GM13976 (cell line): Measurements from ENCODE around the gene SELENOM.
"Not testable (repeated sequence)": the region's sequence is repeated elsewhere in the genome, so short reads cannot be mapped to it uniquely, and the experiment has no call there.

Source experiments
- DNase-seq: peaks from one replicate; pipeline ENCODE4 v3.0.0; 2012; ENCODE audit warnings: low spot score
- in situ Hi-C: fragments of 300-500 bp; cut with MboI; formaldehyde crosslinking; loops from one replicate; pipeline ENCODE4 v1.12.0; 2022; ENCODE audit warnings: low sequenced_read_pairs, mixed read lengths, inconsistent platforms; ENCODE audit not compliant: unreplicated experiment
- TF ChIP-seq, protein P1 (sequence below): IDR thresholded peaks from 2 replicates; pipeline ENCODE4 v1.5.1; 2012; ENCODE audit warnings: borderline replicate concordance, mild to moderate bottlenecking; ENCODE audit not compliant: insufficient read depth; ENCODE audit errors: extremely low read depth, missing control alignments, control extremely low read depth

The SELENOM gene

DNA sequence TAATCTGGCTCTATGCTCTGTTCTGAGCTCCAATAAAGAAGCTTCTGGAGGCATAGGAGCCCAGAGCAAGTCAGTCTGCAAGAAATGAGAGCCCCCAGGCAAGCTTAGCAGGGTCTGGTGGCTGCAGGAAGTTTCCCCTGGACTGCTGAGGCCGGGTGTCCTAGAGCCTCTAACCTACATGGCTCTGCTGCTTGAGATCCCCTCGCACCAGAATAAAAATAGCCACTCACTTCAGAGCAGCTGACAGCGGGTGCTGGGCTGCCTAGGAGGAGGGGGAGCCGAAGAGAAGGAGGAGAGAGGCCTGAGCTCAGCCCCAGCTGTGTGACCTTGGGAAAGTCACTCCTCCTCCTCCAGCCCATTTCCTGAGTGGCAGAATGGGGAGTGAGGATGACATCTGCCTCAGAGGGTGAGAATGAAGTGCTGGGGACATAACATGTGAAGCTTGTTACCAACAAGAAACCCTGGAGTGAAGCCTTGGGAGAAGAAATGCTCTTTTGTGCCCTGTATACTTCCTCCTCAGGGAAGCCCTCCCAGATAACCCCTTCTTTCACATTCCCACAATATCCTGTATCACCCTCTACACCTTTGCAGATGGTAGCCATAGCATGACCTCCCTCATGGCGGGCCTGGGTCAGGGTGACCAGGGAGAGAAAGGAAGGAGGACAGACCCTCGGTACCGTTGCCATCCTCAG is 11.8 kb upstream of the SELENOM start:
- TF ChIP-seq, protein P1, sequence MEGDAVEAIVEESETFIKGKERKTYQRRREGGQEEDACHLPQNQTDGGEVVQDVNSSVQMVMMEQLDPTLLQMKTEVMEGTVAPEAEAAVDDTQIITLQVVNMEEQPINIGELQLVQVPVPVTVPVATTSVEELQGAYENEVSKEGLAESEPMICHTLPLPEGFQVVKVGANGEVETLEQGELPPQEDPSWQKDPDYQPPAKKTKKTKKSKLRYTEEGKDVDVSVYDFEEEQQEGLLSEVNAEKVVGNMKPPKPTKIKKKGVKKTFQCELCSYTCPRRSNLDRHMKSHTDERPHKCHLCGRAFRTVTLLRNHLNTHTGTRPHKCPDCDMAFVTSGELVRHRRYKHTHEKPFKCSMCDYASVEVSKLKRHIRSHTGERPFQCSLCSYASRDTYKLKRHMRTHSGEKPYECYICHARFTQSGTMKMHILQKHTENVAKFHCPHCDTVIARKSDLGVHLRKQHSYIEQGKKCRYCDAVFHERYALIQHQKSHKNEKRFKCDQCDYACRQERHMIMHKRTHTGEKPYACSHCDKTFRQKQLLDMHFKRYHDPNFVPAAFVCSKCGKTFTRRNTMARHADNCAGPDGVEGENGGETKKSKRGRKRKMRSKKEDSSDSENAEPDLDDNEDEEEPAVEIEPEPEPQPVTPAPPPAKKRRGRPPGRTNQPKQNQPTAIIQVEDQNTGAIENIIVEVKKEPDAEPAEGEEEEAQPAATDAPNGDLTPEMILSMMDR: no peak
- DNase-seq: no peak
- in situ Hi-C loops: no loop called here

DNA sequence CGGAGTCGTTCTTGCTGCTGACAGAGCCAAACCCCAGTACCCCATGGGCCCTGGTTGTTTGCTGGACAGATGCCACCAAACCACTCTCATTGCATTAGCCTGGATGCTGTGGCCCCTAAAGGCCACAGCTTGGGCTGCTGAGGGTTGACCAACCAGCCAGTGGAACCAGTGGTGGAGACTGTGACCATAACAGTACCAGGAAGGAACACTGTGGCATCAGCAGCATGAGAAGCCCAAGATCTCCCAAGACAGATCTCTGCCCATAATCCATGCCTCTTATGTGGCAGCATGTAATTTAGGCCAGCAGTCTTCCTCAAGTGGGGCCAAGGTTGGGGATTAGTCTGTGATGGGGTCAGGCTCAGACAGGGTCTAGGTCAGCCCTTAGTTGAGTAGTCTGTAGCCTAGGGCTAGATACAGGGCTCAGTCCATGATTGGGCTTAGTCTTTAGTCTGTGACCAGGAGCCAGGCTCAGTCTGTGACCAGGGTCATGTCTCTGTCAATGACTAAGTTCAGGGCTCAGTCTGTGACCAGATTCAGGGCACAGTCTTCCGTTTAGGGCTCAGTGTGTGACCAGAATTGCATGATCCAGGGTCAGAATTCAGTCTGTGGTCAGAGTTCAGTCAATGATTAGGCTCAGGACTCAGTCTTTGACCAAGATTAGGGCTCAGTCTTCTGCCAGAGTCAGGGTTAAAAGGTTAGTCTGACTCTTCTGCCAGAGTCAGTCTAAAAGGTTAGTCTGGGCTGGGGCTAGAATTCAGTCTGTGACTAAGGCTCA is 10.9 kb upstream of the SELENOM start:
- TF ChIP-seq, protein P1: no peak
- in situ Hi-C loops: no loop called here
- no peak for DNase-seq

DNA sequence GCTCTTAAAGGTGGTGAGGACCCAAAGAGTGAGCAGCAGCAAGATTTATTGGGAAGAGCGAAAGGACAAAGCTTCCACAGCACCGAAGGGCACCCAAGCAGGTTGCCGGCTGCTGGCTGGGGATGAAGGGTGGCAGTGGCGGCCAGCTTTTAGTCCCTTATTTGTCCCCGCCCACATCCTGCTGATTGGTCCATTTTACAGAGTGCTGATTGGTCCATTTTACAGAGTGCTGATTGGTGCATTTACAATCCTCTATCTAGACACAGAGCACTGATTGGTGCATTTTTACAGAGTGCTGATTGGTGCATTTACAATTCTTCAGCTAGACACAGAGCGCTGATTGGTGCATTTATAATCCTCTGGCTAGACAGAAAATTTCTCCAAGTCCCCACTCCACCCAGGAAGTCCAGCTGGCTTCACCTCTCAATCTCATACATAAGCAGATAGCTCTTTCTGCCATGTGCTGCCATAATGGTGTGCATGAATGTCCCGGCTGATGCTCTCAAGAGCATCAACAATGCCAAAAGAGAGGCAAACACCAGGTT is 5.3 kb upstream of the SELENOM start:
- in situ Hi-C loops, DNase-seq: not testable (repeated sequence)

GRCh38 chr22:31107894-31108218 is 488 bp upstream of the SELENOM start:
- in situ Hi-C loops: no loop called here

GRCh38 chr22:31106731-31107177 is 614 bp downstream of the SELENOM start:
- TF ChIP-seq, protein P1: no peak
- no peak for DNase-seq
- in situ Hi-C loops: no loop called here

More at GRCh38 chr22:31107894-31108218, 488 bp upstream of the SELENOM start:
- no peak for DNase-seq
- TF ChIP-seq, protein P1: no peak

GRCh38 chr22:31106001-31106571 is 1.3 kb downstream of the SELENOM start:
- no peak for DNase-seq
- in situ Hi-C loops: no loop called here

More at GRCh38 chr22:31106001-31106571, 1.3 kb downstream of the SELENOM start:
- TF ChIP-seq, protein P1: no peak
